ENCODE data around the gene TULP3.

GRCh38 chr12:2937500-2937899 is 46.8 kb downstream of the TULP3 start:
- TF ChIP-seq CTCF (IDR thresholded peaks at IDR 0.05): no peak
- no peak for TF ChIP-seq POLR2A (IDR thresholded peaks at IDR 0.05)
